ENCODE measurements around the gene TBXAS1.

Gene TBXAS1

GRCh38 chr7:140060243-140060630, 231.2 kb downstream of the TBXAS1 start:
- TF ChIP-seq, protein P1, sequence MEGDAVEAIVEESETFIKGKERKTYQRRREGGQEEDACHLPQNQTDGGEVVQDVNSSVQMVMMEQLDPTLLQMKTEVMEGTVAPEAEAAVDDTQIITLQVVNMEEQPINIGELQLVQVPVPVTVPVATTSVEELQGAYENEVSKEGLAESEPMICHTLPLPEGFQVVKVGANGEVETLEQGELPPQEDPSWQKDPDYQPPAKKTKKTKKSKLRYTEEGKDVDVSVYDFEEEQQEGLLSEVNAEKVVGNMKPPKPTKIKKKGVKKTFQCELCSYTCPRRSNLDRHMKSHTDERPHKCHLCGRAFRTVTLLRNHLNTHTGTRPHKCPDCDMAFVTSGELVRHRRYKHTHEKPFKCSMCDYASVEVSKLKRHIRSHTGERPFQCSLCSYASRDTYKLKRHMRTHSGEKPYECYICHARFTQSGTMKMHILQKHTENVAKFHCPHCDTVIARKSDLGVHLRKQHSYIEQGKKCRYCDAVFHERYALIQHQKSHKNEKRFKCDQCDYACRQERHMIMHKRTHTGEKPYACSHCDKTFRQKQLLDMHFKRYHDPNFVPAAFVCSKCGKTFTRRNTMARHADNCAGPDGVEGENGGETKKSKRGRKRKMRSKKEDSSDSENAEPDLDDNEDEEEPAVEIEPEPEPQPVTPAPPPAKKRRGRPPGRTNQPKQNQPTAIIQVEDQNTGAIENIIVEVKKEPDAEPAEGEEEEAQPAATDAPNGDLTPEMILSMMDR (IDR thresholded peaks at IDR 0.05; ENCODE audit: borderline replicate concordance, control extremely low read depth, extremely low read depth, insufficient read depth, missing control alignments): no peak
- in situ Hi-C loops (cut with MboI; ENCODE audit: low sequenced_read_pairs, unreplicated experiment): no loop called here
- DNase-seq (ENCODE audit: low spot score): no peak

- in situ Hi-C loops (cut with MboI; ENCODE audit: low sequenced_read_pairs, unreplicated experiment): no loop called here
- DNase-seq (ENCODE audit: low spot score): no peak
- TF ChIP-seq, protein P1 (IDR thresholded peaks at IDR 0.05; ENCODE audit: borderline replicate concordance, control extremely low read depth, extremely low read depth, insufficient read depth, missing control alignments): no peak
Observed at GRCh38 chr7:140060788-140061606, 231.9 kb downstream of the TBXAS1 start.

- DNase-seq (ENCODE audit: low spot score): no peak
- TF ChIP-seq, protein P1 (IDR thresholded peaks at IDR 0.05; ENCODE audit: borderline replicate concordance, control extremely low read depth, extremely low read depth, insufficient read depth, missing control alignments): no peak
- in situ Hi-C loops (cut with MboI; ENCODE audit: low sequenced_read_pairs, unreplicated experiment): no loop called here
Observed at GRCh38 chr7:140061607-140061930, 232.5 kb downstream of the TBXAS1 start.

- peak; percentile 38 for DNase-seq (ENCODE audit: low spot score)
- TF ChIP-seq, protein P1 (IDR thresholded peaks at IDR 0.05; ENCODE audit: borderline replicate concordance, control extremely low read depth, extremely low read depth, insufficient read depth, missing control alignments): no peak
- in situ Hi-C loops (cut with MboI; ENCODE audit: low sequenced_read_pairs, unreplicated experiment): no loop called here
Observed at GRCh38 chr7:140062118-140062527, 233.1 kb downstream of the TBXAS1 start.

DNA sequence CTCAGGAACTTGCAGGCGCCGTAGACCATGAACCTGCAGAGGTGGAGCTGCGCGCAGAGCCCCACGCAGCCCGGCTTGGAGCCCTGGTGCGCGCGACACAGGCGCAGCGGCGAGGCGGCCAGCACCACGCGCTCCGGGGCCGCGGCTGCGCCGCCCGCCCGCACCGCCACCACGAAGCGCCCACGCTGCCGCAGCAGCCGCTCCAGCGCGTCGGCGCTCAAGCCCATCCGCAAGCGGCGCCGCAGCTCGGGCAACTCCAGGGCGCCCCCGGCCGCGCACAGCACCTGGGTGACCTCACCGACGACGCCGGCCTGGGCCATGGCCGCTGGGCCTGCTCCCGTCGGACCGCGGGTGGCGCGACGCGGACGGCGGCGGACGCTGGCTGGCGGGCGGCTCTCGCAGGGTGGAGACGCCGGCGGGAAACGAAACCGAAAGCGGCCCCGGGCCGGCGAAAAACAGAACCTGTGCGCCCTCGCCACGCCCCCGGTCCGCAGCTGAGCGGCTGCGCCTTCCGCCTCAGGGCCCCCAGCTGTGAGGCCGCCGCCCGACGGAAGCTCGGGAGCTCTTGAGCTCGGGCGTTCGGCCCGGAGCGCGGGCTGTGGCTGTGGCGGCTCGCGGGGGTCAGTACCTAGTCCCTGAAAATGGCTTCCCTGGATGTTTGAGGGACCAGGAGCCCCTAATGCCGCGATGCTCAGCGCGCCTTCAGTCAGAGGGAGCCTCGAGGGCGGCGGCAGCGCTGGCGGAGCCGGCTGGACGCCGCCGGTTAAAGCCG, 233.7 kb downstream of the TBXAS1 start, which contains the start of gene PARP12:
PARP12 (minus strand) TSS at position 424 of the 772 bp plus-strand sequence; CDS start at position 320, 104 bp downstream.
- in situ Hi-C loops (cut with MboI; ENCODE audit: low sequenced_read_pairs, unreplicated experiment): no loop called here
- TF ChIP-seq, protein P1 (IDR thresholded peaks at IDR 0.05; ENCODE audit: borderline replicate concordance, control extremely low read depth, extremely low read depth, insufficient read depth, missing control alignments): no peak
- DNase-seq (ENCODE audit: low spot score): peak; percentile 92

DNA sequence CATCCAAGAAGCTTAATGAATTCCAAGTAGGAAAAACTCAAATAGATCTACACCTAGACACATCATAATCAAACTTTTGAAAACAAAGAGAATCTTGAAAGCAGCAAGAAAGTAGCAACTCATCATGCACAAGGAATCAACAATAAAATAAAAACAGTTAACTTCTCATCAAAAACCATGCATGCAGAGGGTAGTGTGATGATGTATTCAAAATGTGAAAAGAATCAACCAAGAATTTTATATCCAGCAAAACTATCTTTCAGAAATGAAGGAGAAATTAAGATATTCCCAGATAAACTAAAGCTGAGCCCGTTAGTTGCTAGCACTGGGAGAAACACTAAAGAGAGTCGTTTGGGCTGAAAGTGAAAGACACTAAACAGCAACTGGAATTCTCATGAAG, 238.0 kb downstream of the TBXAS1 start:
- no peak for DNase-seq (ENCODE audit: low spot score)
- TF ChIP-seq, protein P1 (IDR thresholded peaks at IDR 0.05; ENCODE audit: borderline replicate concordance, control extremely low read depth, extremely low read depth, insufficient read depth, missing control alignments): no peak
- in situ Hi-C loops (cut with MboI; ENCODE audit: low sequenced_read_pairs, unreplicated experiment): no loop called here

Measured in GM13976 (cell line).